ENCODE data around the gene COPE. TPM values are rescaled to one million over a fixed set of nuclear protein-coding genes. Genes with fewer than 3 reads are reported as not detected.

The COPE gene
- total RNA-seq, 1 donor = 179 TPM

DNA sequence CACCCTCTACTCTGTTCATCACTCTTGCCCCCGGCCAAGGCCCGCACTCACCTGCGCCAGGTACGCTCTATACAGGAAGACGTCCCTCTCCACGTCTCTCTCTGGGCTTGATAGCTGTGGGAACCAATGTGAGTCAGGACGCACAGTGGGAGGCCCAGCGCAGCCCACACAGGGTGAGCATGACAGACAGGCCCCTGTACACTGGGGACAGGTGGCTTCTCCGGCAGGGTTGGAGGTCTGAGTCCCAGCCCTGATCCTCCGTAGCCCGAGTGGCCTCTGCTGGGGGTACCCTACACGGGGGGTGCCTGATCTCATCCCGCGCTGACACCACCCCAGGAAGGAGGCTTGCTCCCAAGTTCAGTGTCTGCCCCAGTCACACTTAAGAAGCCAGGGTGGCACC lies 6.3 kb downstream of the COPE start:
- Histone ChIP-seq H3K4me1 (ENCODE audit: insufficient read depth, low read length) (no peaks in the 10 kb centered on the region), H4K20me1 (ENCODE audit: insufficient read depth, low read length) (peaks cover 38% of the 10 kb centered on the region), H2AFZ (ENCODE audit: low read length) (no peak overlapping the region), H3K36me3 (ENCODE audit: insufficient read depth, low read length) (peaks cover 39% of the 10 kb centered on the region), H3K27me3 (ENCODE audit: insufficient read depth, low read length) (no peaks in the 10 kb centered on the region), H3K79me2 (ENCODE audit: insufficient read depth, low read length) (peaks cover 67% of the 10 kb centered on the region), H3K4me2 (ENCODE audit: insufficient read depth, low read length) (no peak overlapping the region), H3K27ac (ENCODE audit: low read depth, low read length) (no peak overlapping the region), H3K4me3 (ENCODE audit: insufficient read depth, low read length) (no peak overlapping the region), H3K9me3 (ENCODE audit: low read depth, low read length) (no peaks in the 10 kb centered on the region)
- TF ChIP-seq, protein P1, sequence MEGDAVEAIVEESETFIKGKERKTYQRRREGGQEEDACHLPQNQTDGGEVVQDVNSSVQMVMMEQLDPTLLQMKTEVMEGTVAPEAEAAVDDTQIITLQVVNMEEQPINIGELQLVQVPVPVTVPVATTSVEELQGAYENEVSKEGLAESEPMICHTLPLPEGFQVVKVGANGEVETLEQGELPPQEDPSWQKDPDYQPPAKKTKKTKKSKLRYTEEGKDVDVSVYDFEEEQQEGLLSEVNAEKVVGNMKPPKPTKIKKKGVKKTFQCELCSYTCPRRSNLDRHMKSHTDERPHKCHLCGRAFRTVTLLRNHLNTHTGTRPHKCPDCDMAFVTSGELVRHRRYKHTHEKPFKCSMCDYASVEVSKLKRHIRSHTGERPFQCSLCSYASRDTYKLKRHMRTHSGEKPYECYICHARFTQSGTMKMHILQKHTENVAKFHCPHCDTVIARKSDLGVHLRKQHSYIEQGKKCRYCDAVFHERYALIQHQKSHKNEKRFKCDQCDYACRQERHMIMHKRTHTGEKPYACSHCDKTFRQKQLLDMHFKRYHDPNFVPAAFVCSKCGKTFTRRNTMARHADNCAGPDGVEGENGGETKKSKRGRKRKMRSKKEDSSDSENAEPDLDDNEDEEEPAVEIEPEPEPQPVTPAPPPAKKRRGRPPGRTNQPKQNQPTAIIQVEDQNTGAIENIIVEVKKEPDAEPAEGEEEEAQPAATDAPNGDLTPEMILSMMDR (IDR thresholded peaks at IDR 0.05; ENCODE audit: extremely low read depth, low read depth, low read length) = no peak
- DNase-seq (ENCODE audit: insufficient read length, low spot score, missing footprints) = no peak

DNA sequence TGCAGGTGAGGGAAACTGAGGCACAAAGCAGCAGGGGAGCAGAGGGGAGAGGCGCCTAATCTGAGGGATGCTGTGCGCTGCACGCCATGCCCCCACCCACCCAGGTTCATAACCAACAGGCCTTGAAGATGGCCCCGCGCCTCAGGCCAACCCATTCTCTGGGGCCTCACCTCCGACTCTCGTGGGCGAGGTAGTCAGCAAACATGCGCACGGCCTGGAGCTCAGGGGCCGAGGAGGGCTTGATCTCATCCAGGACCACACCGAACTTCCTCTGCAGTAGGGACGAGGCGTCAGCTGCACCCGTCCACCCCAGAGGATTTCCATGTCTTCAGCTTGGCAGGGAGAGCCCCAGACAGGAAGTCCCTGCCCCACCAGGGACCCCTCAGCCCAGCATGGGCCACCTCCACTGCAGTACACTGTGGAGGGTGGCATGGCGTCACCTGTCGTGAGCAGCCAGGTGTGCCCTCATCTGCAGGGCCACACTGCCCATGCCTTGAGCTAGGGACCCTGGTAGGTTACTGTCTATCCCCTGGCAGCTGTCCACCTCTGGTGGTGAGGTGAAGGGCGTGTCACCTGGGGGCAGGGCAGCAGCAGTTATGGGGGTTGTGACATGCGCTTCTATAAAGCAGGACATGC lies 8.3 kb downstream of the COPE start:
- H3K27me3 ChIP-seq (ENCODE audit: insufficient read depth, low read length) = no peaks in the 10 kb centered on the region
- no peak overlapping the region for H3K4me2 ChIP-seq (ENCODE audit: insufficient read depth, low read length)
- no peaks in the 10 kb centered on the region for H3K4me1 ChIP-seq (ENCODE audit: insufficient read depth, low read length)
- no peak overlapping the region for H3K27ac ChIP-seq (ENCODE audit: low read depth, low read length)
- H2AFZ ChIP-seq (ENCODE audit: low read length) = no peak overlapping the region
- H3K9me3 ChIP-seq (ENCODE audit: low read depth, low read length) = no peaks in the 10 kb centered on the region
- H4K20me1 ChIP-seq (ENCODE audit: insufficient read depth, low read length) = peaks cover 44% of the 10 kb centered on the region
- no peak overlapping the region for H3K4me3 ChIP-seq (ENCODE audit: insufficient read depth, low read length)
- peaks cover 47% of the 10 kb centered on the region for H3K79me2 ChIP-seq (ENCODE audit: insufficient read depth, low read length)
- TF ChIP-seq, protein P1 (IDR thresholded peaks at IDR 0.05; ENCODE audit: extremely low read depth, low read depth, low read length) = no peak
- peaks cover 48% of the 10 kb centered on the region for H3K36me3 ChIP-seq (ENCODE audit: insufficient read depth, low read length)
- DNase-seq (ENCODE audit: insufficient read length, low spot score, missing footprints) = no peak

DNA sequence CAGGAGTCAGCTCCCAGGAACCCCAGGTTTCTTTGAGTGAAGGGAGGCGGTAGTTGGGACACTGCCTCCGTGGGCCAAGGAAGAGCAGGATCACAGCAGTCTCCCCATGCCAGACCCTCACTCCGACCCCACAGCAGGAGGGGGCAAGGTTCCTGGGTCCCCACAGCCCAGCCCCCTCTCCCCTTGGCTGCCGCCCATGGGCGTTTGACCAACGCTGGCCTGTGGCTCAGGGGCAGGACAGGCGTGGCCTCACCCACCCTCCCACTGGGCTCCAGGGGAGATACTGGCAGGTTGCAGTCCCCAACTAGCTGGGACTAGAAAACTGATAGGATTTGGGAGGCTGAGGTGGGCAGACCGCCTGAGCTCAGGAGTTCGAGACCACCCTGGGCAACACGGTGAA lies 9.2 kb downstream of the COPE start:
- no peak for DNase-seq (ENCODE audit: insufficient read length, low spot score, missing footprints)
- Histone ChIP-seq H2AFZ (ENCODE audit: low read length) (no peak overlapping the region), H3K36me3 (ENCODE audit: insufficient read depth, low read length) (peaks cover 43% of the 10 kb centered on the region), H4K20me1 (ENCODE audit: insufficient read depth, low read length) (peaks cover 41% of the 10 kb centered on the region), H3K4me2 (ENCODE audit: insufficient read depth, low read length) (no peak overlapping the region), H3K4me3 (ENCODE audit: insufficient read depth, low read length) (no peak overlapping the region), H3K4me1 (ENCODE audit: insufficient read depth, low read length) (no peaks in the 10 kb centered on the region), H3K27ac (ENCODE audit: low read depth, low read length) (no peak overlapping the region), H3K9me3 (ENCODE audit: low read depth, low read length) (no peaks in the 10 kb centered on the region), H3K27me3 (ENCODE audit: insufficient read depth, low read length) (no peaks in the 10 kb centered on the region), H3K79me2 (ENCODE audit: insufficient read depth, low read length) (peaks cover 38% of the 10 kb centered on the region)
- TF ChIP-seq, protein P1 (IDR thresholded peaks at IDR 0.05; ENCODE audit: extremely low read depth, low read depth, low read length) = no peak

DNA sequence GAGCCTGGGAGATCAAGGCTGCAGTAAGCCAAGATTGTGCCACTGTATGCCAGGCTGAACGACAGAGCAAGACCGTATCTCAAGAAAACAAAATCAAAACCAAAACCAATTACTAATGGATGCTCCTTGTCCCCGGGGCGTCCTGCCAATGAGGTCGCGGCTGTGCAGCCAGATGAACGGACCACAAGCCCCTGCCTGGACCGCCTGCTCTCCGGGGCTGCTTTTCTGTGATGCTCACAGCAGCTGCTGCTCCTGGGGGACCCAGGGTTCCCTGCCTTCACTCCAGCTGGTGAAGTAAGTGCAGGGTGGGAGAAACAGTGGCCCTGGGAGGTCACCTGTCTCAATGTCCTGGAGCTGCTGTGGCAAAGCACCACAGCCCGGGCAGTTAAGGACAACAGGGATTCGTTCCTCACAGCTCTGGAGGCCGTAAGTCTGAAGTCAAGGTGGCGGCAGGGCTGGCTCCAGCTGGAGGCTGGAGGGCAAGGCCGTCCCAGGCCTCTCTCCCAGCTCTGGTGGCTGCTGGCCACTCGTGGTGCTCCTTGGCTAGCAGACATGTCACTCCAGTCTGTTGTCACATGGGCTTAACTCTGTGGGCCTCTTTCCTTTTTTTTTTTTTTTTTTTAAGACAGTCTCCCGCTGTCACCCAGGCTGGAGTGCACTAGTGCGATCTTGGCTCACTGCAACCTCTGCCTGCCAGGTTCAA lies 10.1 kb downstream of the COPE start:
- H3K36me3 ChIP-seq (ENCODE audit: insufficient read depth, low read length) = peaks cover 42% of the 10 kb centered on the region
- TF ChIP-seq, protein P1 (IDR thresholded peaks at IDR 0.05; ENCODE audit: extremely low read depth, low read depth, low read length) = no peak
- no peak for DNase-seq (ENCODE audit: insufficient read length, low spot score, missing footprints)
- no peaks in the 10 kb centered on the region for H3K9me3 ChIP-seq (ENCODE audit: low read depth, low read length)
- H4K20me1 ChIP-seq (ENCODE audit: insufficient read depth, low read length) = peaks cover 34% of the 10 kb centered on the region
- no peaks in the 10 kb centered on the region for H3K4me1 ChIP-seq (ENCODE audit: insufficient read depth, low read length)
- H3K4me2 ChIP-seq (ENCODE audit: insufficient read depth, low read length) = no peak overlapping the region
- H3K27me3 ChIP-seq (ENCODE audit: insufficient read depth, low read length) = no peaks in the 10 kb centered on the region
- no peak overlapping the region for H2AFZ ChIP-seq (ENCODE audit: low read length)
- no peak overlapping the region for H3K4me3 ChIP-seq (ENCODE audit: insufficient read depth, low read length)
- no peak overlapping the region for H3K27ac ChIP-seq (ENCODE audit: low read depth, low read length)
- peaks cover 28% of the 10 kb centered on the region for H3K79me2 ChIP-seq (ENCODE audit: insufficient read depth, low read length)

Measured in osteoblast (primary cell).